Right cardiac atrium (tissue), 5 donors: Measurements from ENCODE around the gene SEPTIN8. TPM values are rescaled to one million over a fixed set of nuclear protein-coding genes. Genes with fewer than 3 reads are reported as not detected.

Experiments
- ATAC-seq, 2 donors: fragments of 200-7000 bp; cut with Tn5 transposase; one replicate each; pipeline versions ENCODE4 v1.8.0 to v1.9.1; 2020; ENCODE audit warnings: moderate library complexity in 2 of 2, mild to moderate bottlenecking in 1 of 2
- DNase-seq, 3 donors: peaks; one replicate each; pipeline ENCODE4 v3.0.0-alpha.2; 2020
- H3K27ac ChIP-seq: one replicate; pipeline ENCODE4 v1.5.1; 2013; ENCODE audit warnings: mild to moderate bottlenecking, low read length, control low read depth, moderate library complexity
- H3K27me3 ChIP-seq: one replicate; pipeline ENCODE4 v1.6.1; 2013; ENCODE audit not compliant: control insufficient read depth, insufficient read depth
- H3K4me1 ChIP-seq: one replicate; pipeline ENCODE4 v1.6.1; 2013; ENCODE audit warnings: low read length; ENCODE audit not compliant: control insufficient read depth, insufficient read depth
- H3K4me3 ChIP-seq: one replicate; pipeline ENCODE4 v1.5.1; 2013; ENCODE audit warnings: low read length, control low read depth
- H3K9me3 ChIP-seq: one replicate; pipeline ENCODE4 v1.6.1; 2013; ENCODE audit warnings: low read length; ENCODE audit not compliant: control insufficient read depth
- WGBS: extraction: QIAGEN DNeasy Blood & Tissue Kit; methylation state at CpG from one replicate; pipeline ENCODE4 v1.1.7; 2013; 5-methylcytosine and 5-hydroxymethylcytosine counted together
- intact Hi-C, 4 donors: fragments of 100-400 bp; cut with DNase I; formaldehyde crosslinking; loops; one replicate each; pipeline versions ENCODE4 v1.11.0 to v1.14.0; 2022 to 2023
- polyA plus RNA-seq: library from polyadenylated mRNA; stranded (reverse); fragments of 200-250 nt; gene quantifications from one replicate; pipeline ENCODE4 v1.2.3, GENCODE V29; 2013
- total RNA-seq, 4 donors: library from RNA; stranded (reverse); fragmentation: NEBNext Ultra II Directional; extraction: Animal tissue kit (Norgen Biotek cat#: 25700); gene quantifications; one replicate each; pipeline ENCODE4 v1.2.1, GENCODE V29; 2021
- donor health status: healthy with polysubstance abuse.
- donor health status: DM: no; HTN: yes; CAD: no.
- donor health status: DM: no; HTN: no; CAD: no.
- donor health status: DM: no; HTN: yes; CAD: no; lungs with severe emphysema.
- donor health status: DM: yes; HTN: yes; CAD: no.

Gene SEPTIN8
- total and polyA plus RNA-seq, 5 donors = 17.7 to 33.7 (median 29.5) TPM

GRCh38 chr5:132746592-132746953, 30.5 kb downstream of the SEPTIN8 start:
- ATAC-seq = no peak
- Histone ChIP-seq H3K27me3 (no peaks in the 10 kb centered on the region), H3K27ac (no peak overlapping the region), H3K4me1 (no peaks in the 10 kb centered on the region), H3K9me3 (no peaks in the 10 kb centered on the region), H3K4me3 (no peak overlapping the region)
- DNase-seq = no peak
- intact Hi-C loops = no loop called here
- 30% methylated on average over 3 of the region's 3 CpGs for WGBS

- no peak for ATAC-seq
- Histone ChIP-seq H3K4me1 (no peaks in the 10 kb centered on the region), H3K4me3 (no peak overlapping the region), H3K27me3 (no peaks in the 10 kb centered on the region), H3K9me3 (no peaks in the 10 kb centered on the region), H3K27ac (no peak overlapping the region)
- WGBS = 63% methylated on average over 2 of the region's 2 CpGs
- no peak for DNase-seq
- intact Hi-C loops = no loop called here
Measured at GRCh38 chr5:132744659-132745058, 32.4 kb downstream of the SEPTIN8 start.

GRCh38 chr5:132742626-132743025, 34.4 kb downstream of the SEPTIN8 start:
- WGBS = 87% methylated on average over 5 of the region's 5 CpGs

GRCh38 chr5:132742158-132742557, 34.9 kb downstream of the SEPTIN8 start:
- Histone ChIP-seq H3K4me1 (no peaks in the 10 kb centered on the region), H3K9me3 (no peaks in the 10 kb centered on the region), H3K27me3 (no peaks in the 10 kb centered on the region), H3K27ac (no peak overlapping the region), H3K4me3 (no peak overlapping the region)
- intact Hi-C loops = no loop called here
- no peak for DNase-seq
- ATAC-seq = no peak
- WGBS = 91% methylated on average over 2 of the region's 2 CpGs

More at GRCh38 chr5:132742626-132743025, 34.4 kb downstream of the SEPTIN8 start:
- Histone ChIP-seq H3K4me1 (no peaks in the 10 kb centered on the region), H3K27me3 (no peaks in the 10 kb centered on the region), H3K27ac (no peak overlapping the region), H3K9me3 (no peaks in the 10 kb centered on the region), H3K4me3 (no peak overlapping the region)
- ATAC-seq (no peak), DNase-seq (no peak)
- intact Hi-C loops = no loop called here

- ATAC-seq = no peak
- DNase-seq = no peak
- 65% methylated on average over 1 of the region's 1 CpG for WGBS
- H3K27ac ChIP-seq = no peak overlapping the region
- no peaks in the 10 kb centered on the region for H3K4me1 ChIP-seq
- intact Hi-C loops = no loop called here
- no peaks in the 10 kb centered on the region for H3K27me3 ChIP-seq
- no peaks in the 10 kb centered on the region for H3K9me3 ChIP-seq
- no peak overlapping the region for H3K4me3 ChIP-seq
Measured at GRCh38 chr5:132739232-132739631, 37.8 kb downstream of the SEPTIN8 start.

GRCh38 chr5:132737982-132738681, 38.9 kb downstream of the SEPTIN8 start:
- no peak overlapping the region for H3K27ac ChIP-seq
- 61% methylated on average over 9 of the region's 9 CpGs for WGBS
- H3K27me3 ChIP-seq = no peaks in the 10 kb centered on the region
- no peaks in the 10 kb centered on the region for H3K4me1 ChIP-seq
- no peak for ATAC-seq
- intact Hi-C loops = no loop called here
- DNase-seq = no peak
- H3K9me3 ChIP-seq = no peaks in the 10 kb centered on the region
- H3K4me3 ChIP-seq = peak overlapping the region; percentile 39

GRCh38 chr5:132736853-132737833, 39.9 kb downstream of the SEPTIN8 start, which contains the start of gene KIF3A:
Gene KIF3A (minus strand): TSS chr5:132737546. CDS start chr5:132737419, 127 bp downstream.
- Histone ChIP-seq H3K27ac (no peak within 1 kb of the TSS), H3K27me3 (no peaks in the 10 kb centered on the region), H3K9me3 (no peaks in the 10 kb centered on the region), H3K4me1 (no peaks in the 10 kb centered on the region), H3K4me3 (peak within 1 kb of the TSS; percentile 39)
- 2% methylated on average over 81 of the region's 81 CpGs for WGBS
- DNase-seq = peak; percentile 99
- peak; percentile 100 for ATAC-seq
- intact Hi-C loops = no loop called here

GRCh38 chr5:132734687-132735086, 42.4 kb downstream of the SEPTIN8 start:
- no peak overlapping the region for H3K27ac ChIP-seq

GRCh38 chr5:132733499-132734148, 43.4 kb downstream of the SEPTIN8 start:
- no peaks in the 10 kb centered on the region for H3K9me3 ChIP-seq
- H3K27ac ChIP-seq = no peak overlapping the region
- H3K4me3 ChIP-seq = no peak overlapping the region
- ATAC-seq = no peak
- H3K27me3 ChIP-seq = no peaks in the 10 kb centered on the region
- DNase-seq = no peak
- no peaks in the 10 kb centered on the region for H3K4me1 ChIP-seq
- intact Hi-C loops = no loop called here
- WGBS = 90% methylated on average over 2 of the region's 2 CpGs

More at GRCh38 chr5:132734687-132735086, 42.4 kb downstream of the SEPTIN8 start:
- Histone ChIP-seq H3K9me3 (no peaks in the 10 kb centered on the region), H3K4me3 (no peak overlapping the region), H3K4me1 (no peaks in the 10 kb centered on the region), H3K27me3 (no peaks in the 10 kb centered on the region)
- WGBS = 67% methylated on average over 2 of the region's 2 CpGs
- DNase-seq = no peak
- intact Hi-C loops = no loop called here
- ATAC-seq = no peak

GRCh38 chr5:132729896-132730295, 47.1 kb downstream of the SEPTIN8 start:
- Histone ChIP-seq H3K27ac (no peak overlapping the region), H3K27me3 (no peaks in the 10 kb centered on the region), H3K4me1 (no peaks in the 10 kb centered on the region), H3K4me3 (no peak overlapping the region), H3K9me3 (no peaks in the 10 kb centered on the region)
- WGBS = 96% methylated on average over 10 of the region's 10 CpGs
- DNase-seq (no peak), ATAC-seq (no peak)
- intact Hi-C loops = no loop called here

- 96% methylated on average over 2 of the region's 2 CpGs for WGBS
Measured at GRCh38 chr5:132725745-132726144, 51.3 kb downstream of the SEPTIN8 start.

More at GRCh38 chr5:132725745-132726144, 51.3 kb downstream of the SEPTIN8 start:
- H3K9me3 ChIP-seq = no peaks in the 10 kb centered on the region
- H3K27ac ChIP-seq = no peak overlapping the region
- intact Hi-C loops = no loop called here
- H3K4me1 ChIP-seq = no peaks in the 10 kb centered on the region
- DNase-seq (no peak), ATAC-seq (no peak)
- no peaks in the 10 kb centered on the region for H3K27me3 ChIP-seq
- H3K4me3 ChIP-seq = no peak overlapping the region
